ENCODE measurements around the gene C10orf95. TPM values are rescaled to one million over a fixed set of nuclear protein-coding genes. Genes with fewer than 3 reads are reported as not detected.

C10orf95 gene
- total RNA-seq, 1 experiment from 2014 or later = 0.21 TPM

DNA sequence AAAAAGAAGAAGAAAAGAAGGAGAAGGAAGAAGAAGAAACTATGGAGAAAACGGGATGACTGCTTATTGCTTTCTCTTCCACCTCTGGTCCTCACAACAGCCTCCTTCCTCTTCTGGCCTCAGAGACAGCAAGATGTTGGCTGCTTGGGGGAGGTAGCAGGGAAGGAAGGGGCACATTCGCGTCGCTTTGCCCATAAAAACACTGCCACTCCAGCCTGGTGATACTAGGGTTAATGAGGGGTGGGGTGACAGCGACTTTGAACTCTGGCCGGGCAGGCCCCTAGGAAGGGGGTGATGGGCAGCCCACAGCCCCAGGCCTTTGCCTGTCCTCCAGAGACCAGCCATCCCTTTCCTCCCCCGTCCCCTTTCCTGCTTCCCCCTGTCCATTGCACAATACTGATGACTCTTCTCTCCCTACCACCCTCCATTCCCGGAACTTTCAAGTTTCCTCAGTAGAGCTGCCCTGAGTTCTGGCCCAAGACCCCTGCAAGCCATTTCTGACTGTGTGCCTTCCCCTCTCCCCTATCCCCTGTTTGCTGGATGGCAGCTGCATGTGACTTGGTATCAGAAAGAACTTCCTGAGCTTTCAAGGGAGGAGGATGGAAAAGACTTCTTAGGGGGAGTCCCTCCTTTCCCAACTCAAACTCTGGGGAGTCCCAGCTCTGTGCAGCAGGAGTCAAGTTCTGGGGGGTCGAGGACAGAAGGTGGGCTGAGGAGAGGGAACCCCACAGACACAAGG, 16.8 kb downstream of the C10orf95 start:
- POLR2A ChIA-PET = no interaction called here
- no peak for ATAC-seq
- in situ Hi-C loops (cut with HindIII; ENCODE audit: low pct_unique_long_range_greater_than_20kb, low sequenced_read_pairs) = no loop called here

DNA sequence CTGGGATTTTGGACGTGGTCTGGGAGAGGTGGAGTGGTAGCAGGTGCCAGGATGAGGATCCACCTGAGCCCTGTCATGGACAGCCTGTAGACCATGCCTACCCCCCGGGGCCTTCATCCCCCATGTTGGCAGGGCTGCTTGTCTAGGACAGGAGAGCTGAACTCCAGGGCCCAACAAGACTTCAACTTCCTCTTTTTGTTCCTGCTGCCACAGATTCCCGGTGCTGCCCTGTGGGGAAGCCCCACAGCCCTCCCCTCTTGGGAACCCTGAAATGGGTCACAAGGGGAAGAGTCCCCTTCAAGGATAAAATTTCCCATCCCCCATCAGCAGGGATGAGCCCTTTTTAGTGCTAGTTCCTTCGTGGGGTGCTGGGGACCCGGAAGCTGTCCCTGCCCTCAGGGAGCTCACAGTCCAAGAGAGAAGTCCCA, 17.7 kb downstream of the C10orf95 start:
- BruUV-seq (replicated peaks) = no TSS peak
- ChIA-PET CTCF (no interaction called here), POLR2A (interaction anchor here (0.6 kb wide), 1 partner anchor 149 kb away, joined by 3 read pairs; no protein-coding TSS in a partner anchor)
- DNase-seq (ENCODE audit: low read depth, low spot score) (no peak), ATAC-seq (no peak)
- Histone ChIP-seq H3K36me3 (ENCODE audit: control insufficient read depth, insufficient read depth, low read length) (no peaks in the 10 kb centered on the region; the same call in 1 of the 2 replicates), H3K4me3 (ENCODE audit: low read depth in 2 of 2, low read length in 2 of 2) (no peak overlapping the region), H3K27ac (ENCODE audit: low read length) (peak overlapping the region; percentile 97; the same call in 1 of the 2 replicates), H3K4me1 (ENCODE audit: control insufficient read depth, insufficient read depth, low read length) (peaks cover 14% of the 10 kb centered on the region), H3K9me3 (ENCODE audit: control insufficient read depth, insufficient read depth, low read depth, low read length) (no peaks in the 10 kb centered on the region), H3K27me3 (ENCODE audit: control insufficient read depth, insufficient read depth, low read length) (no peaks in the 10 kb centered on the region)
- intact Hi-C loops (cut with micrococcal nuclease; ENCODE audit: unreplicated experiment) (loop anchor here (5.0 kb wide), 1 partner anchor 44 kb away; no protein-coding TSS in a partner anchor), in situ Hi-C loops (cut with HindIII; ENCODE audit: low pct_unique_long_range_greater_than_20kb, low sequenced_read_pairs) (no loop called here)
- no peak for TF ChIP-seq TCF7L2 (IDR thresholded peaks at IDR 0.05; ENCODE audit: low read depth, low read length)
- no peak for TF ChIP-seq SIN3A (IDR thresholded peaks at IDR 0.05; ENCODE audit: borderline replicate concordance, insufficient read depth, low read depth, low read length)
- TF ChIP-seq, protein P1, sequence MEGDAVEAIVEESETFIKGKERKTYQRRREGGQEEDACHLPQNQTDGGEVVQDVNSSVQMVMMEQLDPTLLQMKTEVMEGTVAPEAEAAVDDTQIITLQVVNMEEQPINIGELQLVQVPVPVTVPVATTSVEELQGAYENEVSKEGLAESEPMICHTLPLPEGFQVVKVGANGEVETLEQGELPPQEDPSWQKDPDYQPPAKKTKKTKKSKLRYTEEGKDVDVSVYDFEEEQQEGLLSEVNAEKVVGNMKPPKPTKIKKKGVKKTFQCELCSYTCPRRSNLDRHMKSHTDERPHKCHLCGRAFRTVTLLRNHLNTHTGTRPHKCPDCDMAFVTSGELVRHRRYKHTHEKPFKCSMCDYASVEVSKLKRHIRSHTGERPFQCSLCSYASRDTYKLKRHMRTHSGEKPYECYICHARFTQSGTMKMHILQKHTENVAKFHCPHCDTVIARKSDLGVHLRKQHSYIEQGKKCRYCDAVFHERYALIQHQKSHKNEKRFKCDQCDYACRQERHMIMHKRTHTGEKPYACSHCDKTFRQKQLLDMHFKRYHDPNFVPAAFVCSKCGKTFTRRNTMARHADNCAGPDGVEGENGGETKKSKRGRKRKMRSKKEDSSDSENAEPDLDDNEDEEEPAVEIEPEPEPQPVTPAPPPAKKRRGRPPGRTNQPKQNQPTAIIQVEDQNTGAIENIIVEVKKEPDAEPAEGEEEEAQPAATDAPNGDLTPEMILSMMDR (IDR thresholded peaks at IDR 0.05) = no peak
- no peak for TF ChIP-seq POLR2AphosphoS5 (IDR thresholded peaks at IDR 0.05; ENCODE audit: low read depth, low read length)
- TF ChIP-seq, protein P2, sequence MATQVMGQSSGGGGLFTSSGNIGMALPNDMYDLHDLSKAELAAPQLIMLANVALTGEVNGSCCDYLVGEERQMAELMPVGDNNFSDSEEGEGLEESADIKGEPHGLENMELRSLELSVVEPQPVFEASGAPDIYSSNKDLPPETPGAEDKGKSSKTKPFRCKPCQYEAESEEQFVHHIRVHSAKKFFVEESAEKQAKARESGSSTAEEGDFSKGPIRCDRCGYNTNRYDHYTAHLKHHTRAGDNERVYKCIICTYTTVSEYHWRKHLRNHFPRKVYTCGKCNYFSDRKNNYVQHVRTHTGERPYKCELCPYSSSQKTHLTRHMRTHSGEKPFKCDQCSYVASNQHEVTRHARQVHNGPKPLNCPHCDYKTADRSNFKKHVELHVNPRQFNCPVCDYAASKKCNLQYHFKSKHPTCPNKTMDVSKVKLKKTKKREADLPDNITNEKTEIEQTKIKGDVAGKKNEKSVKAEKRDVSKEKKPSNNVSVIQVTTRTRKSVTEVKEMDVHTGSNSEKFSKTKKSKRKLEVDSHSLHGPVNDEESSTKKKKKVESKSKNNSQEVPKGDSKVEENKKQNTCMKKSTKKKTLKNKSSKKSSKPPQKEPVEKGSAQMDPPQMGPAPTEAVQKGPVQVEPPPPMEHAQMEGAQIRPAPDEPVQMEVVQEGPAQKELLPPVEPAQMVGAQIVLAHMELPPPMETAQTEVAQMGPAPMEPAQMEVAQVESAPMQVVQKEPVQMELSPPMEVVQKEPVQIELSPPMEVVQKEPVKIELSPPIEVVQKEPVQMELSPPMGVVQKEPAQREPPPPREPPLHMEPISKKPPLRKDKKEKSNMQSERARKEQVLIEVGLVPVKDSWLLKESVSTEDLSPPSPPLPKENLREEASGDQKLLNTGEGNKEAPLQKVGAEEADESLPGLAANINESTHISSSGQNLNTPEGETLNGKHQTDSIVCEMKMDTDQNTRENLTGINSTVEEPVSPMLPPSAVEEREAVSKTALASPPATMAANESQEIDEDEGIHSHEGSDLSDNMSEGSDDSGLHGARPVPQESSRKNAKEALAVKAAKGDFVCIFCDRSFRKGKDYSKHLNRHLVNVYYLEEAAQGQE (IDR thresholded peaks at IDR 0.05; ENCODE audit: insufficient read depth in 1 of 2, low read depth in 2 of 2, low read length in 1 of 2) = no peak

More for the DNA sequence above, 16.8 kb downstream of the C10orf95 start:
- Histone ChIP-seq H3K9me3 (ENCODE audit: control insufficient read depth, insufficient read depth, low read depth, low read length) (no peaks in the 10 kb centered on the region), H3K27ac (ENCODE audit: low read length) (no peak overlapping the region), H3K27me3 (ENCODE audit: control insufficient read depth, insufficient read depth, low read length) (no peaks in the 10 kb centered on the region), H3K4me1 (ENCODE audit: control insufficient read depth, insufficient read depth, low read length) (peaks cover 14% of the 10 kb centered on the region), H3K36me3 (ENCODE audit: control insufficient read depth, insufficient read depth, low read length) (no peaks in the 10 kb centered on the region; the same call in 1 of the 2 replicates), H3K4me3 (ENCODE audit: low read depth in 2 of 2, low read length in 2 of 2) (no peak overlapping the region)
- intact Hi-C loops (cut with micrococcal nuclease; ENCODE audit: unreplicated experiment) = loop anchor here (5.0 kb wide), 1 partner anchor 43 kb away; no protein-coding TSS in a partner anchor
- no TSS peak for BruUV-seq (replicated peaks)
- TF ChIP-seq, protein P2 (IDR thresholded peaks at IDR 0.05; ENCODE audit: insufficient read depth in 1 of 2, low read depth in 2 of 2, low read length in 1 of 2) = no peak
- CTCF ChIA-PET = interaction anchor here (0.6 kb wide), 1 partner anchor 100 kb away, joined by 3 read pairs; no protein-coding TSS in a partner anchor
- DNase-seq (ENCODE audit: low read depth, low spot score) = no peak

Measured in Panc1 (cell line).